ENCODE results near the gene AIFM2. TPM values are rescaled to one million over a fixed set of nuclear protein-coding genes. Genes with fewer than 3 reads are reported as not detected.
A peak's percentile ranks its signal among the peaks of the same experiment; 100 is the strongest.
"Not testable (repeated sequence)": the region's sequence is repeated elsewhere in the genome, so short reads cannot be mapped to it uniquely, and the experiment has no call there.

Gene AIFM2
- total RNA-seq, 2 experiments from 2014 or later: 7.2 to 7.5 TPM

- H3K4me3 Mint-ChIP-seq: peak overlapping the region; percentile 78
- H3K27ac Mint-ChIP-seq: peak overlapping the region; percentile 86
- POLR2A ChIA-PET: interaction anchor here (0.7 to 2.8 kb wide), 4 partner anchors 23 to 78 kb away, joined by 3 to 22 read pairs (median 9); partner anchors contain the start of genes SAR1A and TYSND1
- H3K36me3 Mint-ChIP-seq (ENCODE audit: low read depth): peaks cover 20% of the 10 kb centered on the region
- CTCF ChIA-PET: interaction anchor here (0.7 to 7.6 kb wide), 9 partner anchors 8 to 684 kb away, joined by 3 to 105 read pairs (median 8); partner anchors contain the start of gene TYSND1
- H3K9me3 Mint-ChIP-seq (ENCODE audit: insufficient read depth): no peaks in the 10 kb centered on the region
- DNase-seq (no peak), ATAC-seq (peak; percentile 32)
- H3K4me1 Mint-ChIP-seq (ENCODE audit: low read depth): peaks cover 46% of the 10 kb centered on the region
- peaks cover 3% of the 10 kb centered on the region for H3K27me3 Mint-ChIP-seq (ENCODE audit: low read depth)
These were observed 40.3 kb downstream of the AIFM2 start for GRCh38 chr10:70092389-70092718.

- Mint-ChIP-seq H3K27ac (no peak overlapping the region), H3K36me3 (ENCODE audit: low read depth) (peaks cover 16% of the 10 kb centered on the region), H3K27me3 (ENCODE audit: low read depth) (peaks cover 8% of the 10 kb centered on the region), H3K4me1 (ENCODE audit: low read depth) (peaks cover 41% of the 10 kb centered on the region), H3K9me3 (ENCODE audit: insufficient read depth) (no peaks in the 10 kb centered on the region), H3K4me3 (no peak overlapping the region)
- ATAC-seq (no peak), DNase-seq (no peak)
- ChIA-PET POLR2A (no interaction called here), CTCF (interaction anchor here (2.2 to 3.2 kb wide), 2 partner anchors 26 to 56 kb away, joined by 7 to 33 read pairs; partner anchors contain the start of gene TYSND1)
These were observed 41.7 kb downstream of the AIFM2 start for GRCh38 chr10:70090951-70091350.

GRCh38 chr10:70090013-70090412 is 42.6 kb downstream of the AIFM2 start:
- CTCF ChIA-PET: interaction anchor here (2.2 kb wide), 1 partner anchor 26 kb away, joined by 7 read pairs; no protein-coding TSS in a partner anchor
- no peak for ATAC-seq

DNA sequence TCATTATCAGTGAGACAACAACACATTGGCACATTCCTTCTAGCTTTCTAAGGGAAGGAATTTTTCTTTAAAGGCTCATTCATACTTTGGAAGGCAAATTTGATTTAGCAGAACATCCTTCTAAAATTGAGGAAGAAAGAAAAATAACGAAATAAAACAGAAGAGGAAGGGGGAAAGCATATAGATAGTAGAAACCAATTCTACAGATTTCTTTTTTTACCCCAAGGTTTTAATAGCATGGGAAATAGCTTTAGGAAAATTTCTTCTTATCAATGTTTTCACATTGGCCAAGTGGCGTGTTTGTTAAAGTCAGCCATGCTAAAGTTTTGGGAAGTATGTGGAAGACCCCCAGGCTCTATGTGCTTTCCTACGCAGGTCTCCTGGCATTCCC is 44.3 kb downstream of the AIFM2 start:
- ChIA-PET CTCF (no interaction called here), POLR2A (no interaction called here)
- peaks cover 11% of the 10 kb centered on the region for H3K27me3 Mint-ChIP-seq (ENCODE audit: low read depth)
- no peak overlapping the region for H3K4me3 Mint-ChIP-seq
- ATAC-seq (no peak), DNase-seq (no peak)
- no peaks in the 10 kb centered on the region for H3K36me3 Mint-ChIP-seq (ENCODE audit: low read depth)
- H3K27ac Mint-ChIP-seq: no peak overlapping the region
- H3K4me1 Mint-ChIP-seq (ENCODE audit: low read depth): peaks cover 20% of the 10 kb centered on the region
- no peaks in the 10 kb centered on the region for H3K9me3 Mint-ChIP-seq (ENCODE audit: insufficient read depth)

More at GRCh38 chr10:70090013-70090412, 42.6 kb downstream of the AIFM2 start:
- H3K36me3 Mint-ChIP-seq (ENCODE audit: low read depth): peaks cover 11% of the 10 kb centered on the region
- H3K9me3 Mint-ChIP-seq (ENCODE audit: insufficient read depth): no peaks in the 10 kb centered on the region
- H3K4me3 Mint-ChIP-seq: no peak overlapping the region
- H3K27ac Mint-ChIP-seq: no peak overlapping the region
- H3K27me3 Mint-ChIP-seq (ENCODE audit: low read depth): peaks cover 8% of the 10 kb centered on the region
- DNase-seq: no peak
- peaks cover 36% of the 10 kb centered on the region for H3K4me1 Mint-ChIP-seq (ENCODE audit: low read depth)
- POLR2A ChIA-PET: no interaction called here

DNA sequence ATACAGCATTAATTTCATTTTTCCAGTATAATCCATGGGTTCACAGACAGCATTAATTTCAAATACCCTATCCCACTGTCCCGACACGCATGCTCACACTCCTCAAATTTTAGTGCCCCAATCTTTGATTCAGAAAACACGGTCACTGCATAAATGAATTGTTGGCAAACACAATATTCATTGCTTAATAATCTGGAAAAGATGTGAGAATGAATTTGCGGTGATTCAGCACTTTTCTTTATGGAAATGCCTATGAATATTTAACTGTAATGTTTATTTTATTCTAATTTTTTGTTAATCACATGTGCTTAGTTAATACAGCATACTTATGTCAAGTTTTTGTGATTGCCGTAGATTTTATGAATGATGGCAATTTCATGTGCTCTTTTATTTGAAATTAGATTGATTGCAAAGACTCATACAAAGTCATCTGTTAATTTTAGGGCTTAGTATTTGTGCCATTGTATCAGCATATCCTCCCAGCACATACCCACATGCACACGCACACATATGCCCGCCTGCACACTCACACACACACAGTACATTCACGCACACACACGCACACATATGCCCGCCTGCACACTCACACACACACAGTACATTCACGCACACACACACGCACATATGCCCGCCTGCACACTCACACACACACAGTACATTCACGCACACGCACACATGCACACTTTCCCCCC is 44.9 kb downstream of the AIFM2 start:
- Mint-ChIP-seq H3K36me3 (ENCODE audit: low read depth) (no peaks in the 10 kb centered on the region), H3K9me3 (ENCODE audit: insufficient read depth) (no peaks in the 10 kb centered on the region), H3K27me3 (ENCODE audit: low read depth) (peaks cover 11% of the 10 kb centered on the region), H3K4me3 (no peak overlapping the region), H3K27ac (no peak overlapping the region), H3K4me1 (ENCODE audit: low read depth) (peaks cover 15% of the 10 kb centered on the region)
- ATAC-seq (no peak), DNase-seq (no peak)
- ChIA-PET POLR2A (no interaction called here), CTCF (interaction anchor here (1.4 kb wide), 1 partner anchor 9 kb away, joined by 4 read pairs; no protein-coding TSS in a partner anchor)

DNA sequence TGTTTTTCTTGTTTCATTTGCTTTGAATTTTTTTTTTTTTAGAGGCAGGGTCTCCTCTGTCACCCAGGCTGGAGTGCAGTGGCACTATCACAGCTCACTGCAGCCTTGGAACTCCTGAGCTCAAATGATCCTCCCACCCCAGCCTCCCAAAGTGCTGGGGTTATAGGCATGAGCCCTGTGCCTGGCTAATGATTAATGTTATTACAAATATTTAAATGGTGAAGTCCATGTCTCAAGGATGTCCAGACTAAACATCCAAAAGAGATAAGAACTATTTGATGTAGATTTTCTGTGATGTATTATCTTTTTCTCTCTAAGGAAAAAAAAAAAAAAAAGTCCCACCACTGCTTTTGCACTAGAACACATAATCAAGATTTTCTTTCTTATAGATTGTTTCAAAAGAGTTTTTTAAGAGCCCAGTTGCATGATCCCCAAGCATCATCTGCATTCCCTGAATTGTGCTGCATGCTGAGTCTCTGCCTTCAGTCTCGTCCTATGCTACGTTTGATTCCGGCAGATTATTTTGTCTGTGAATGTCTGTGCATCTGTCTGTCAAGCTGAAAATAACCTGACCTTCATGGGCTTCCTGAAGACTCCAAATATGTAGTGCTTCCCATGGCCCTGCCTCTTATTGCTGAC is 46.5 kb downstream of the AIFM2 start:
- Mint-ChIP-seq H3K36me3 (ENCODE audit: low read depth) (no peaks in the 10 kb centered on the region), H3K27me3 (ENCODE audit: low read depth) (peaks cover 11% of the 10 kb centered on the region), H3K4me1 (ENCODE audit: low read depth) (peaks cover 2% of the 10 kb centered on the region), H3K27ac (no peak overlapping the region), H3K9me3 (ENCODE audit: insufficient read depth) (no peaks in the 10 kb centered on the region), H3K4me3 (no peak overlapping the region)
- no peak for ATAC-seq
- no peak for DNase-seq
- ChIA-PET POLR2A (no interaction called here), CTCF (interaction anchor here (0.8 to 2.9 kb wide), 4 partner anchors 10 to 60 kb away, joined by 4 to 19 read pairs (median 8); partner anchors contain the start of gene TYSND1)

DNA sequence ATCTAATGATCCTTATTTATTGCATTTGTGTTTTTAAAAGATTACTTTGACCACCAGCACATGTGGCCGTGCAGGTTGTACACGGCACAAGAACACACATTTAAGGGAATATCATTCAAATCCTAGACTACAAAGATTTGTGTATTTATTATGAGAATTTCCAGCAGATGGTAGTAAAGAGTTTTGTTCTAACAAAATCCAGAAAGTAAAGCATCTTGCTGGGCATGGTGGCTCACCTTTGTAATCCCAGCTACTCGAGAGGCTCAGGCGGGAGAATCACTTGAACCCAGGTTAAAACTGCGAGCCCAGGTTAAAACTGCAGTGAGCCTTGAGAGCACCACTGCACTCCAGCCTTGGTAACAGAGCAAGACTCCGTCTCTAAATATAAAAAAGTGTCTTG is 48.4 kb downstream of the AIFM2 start:
- DNase-seq (no peak), ATAC-seq (no peak)
- CTCF ChIA-PET: interaction anchor here (0.8 to 2.9 kb wide), 4 partner anchors 9 to 280 kb away, joined by 3 to 19 read pairs (median 9); partner anchors contain the start of gene TYSND1
- no peaks in the 10 kb centered on the region for H3K4me1 Mint-ChIP-seq (ENCODE audit: low read depth)
- peaks cover 11% of the 10 kb centered on the region for H3K27me3 Mint-ChIP-seq (ENCODE audit: low read depth)
- no peaks in the 10 kb centered on the region for H3K9me3 Mint-ChIP-seq (ENCODE audit: insufficient read depth)
- H3K4me3 Mint-ChIP-seq: no peak overlapping the region
- no peak overlapping the region for H3K27ac Mint-ChIP-seq
- POLR2A ChIA-PET: no interaction called here
- H3K36me3 Mint-ChIP-seq (ENCODE audit: low read depth): no peaks in the 10 kb centered on the region

GRCh38 chr10:70080789-70081188 is 51.8 kb downstream of the AIFM2 start:
- DNase-seq; ATAC-seq; POLR2A ChIA-PET; H3K36me3 Mint-ChIP-seq (ENCODE audit: low read depth); H3K9me3 Mint-ChIP-seq (ENCODE audit: insufficient read depth); H3K4me3 Mint-ChIP-seq; H3K4me1 Mint-ChIP-seq (ENCODE audit: low read depth); H3K27me3 Mint-ChIP-seq (ENCODE audit: low read depth); H3K27ac Mint-ChIP-seq: not testable (repeated sequence)
- CTCF ChIA-PET: interaction anchor here (1.1 to 2.1 kb wide), 2 partner anchors 35 to 66 kb away, joined by 3 to 7 read pairs; partner anchors contain the start of gene TYSND1

DNA sequence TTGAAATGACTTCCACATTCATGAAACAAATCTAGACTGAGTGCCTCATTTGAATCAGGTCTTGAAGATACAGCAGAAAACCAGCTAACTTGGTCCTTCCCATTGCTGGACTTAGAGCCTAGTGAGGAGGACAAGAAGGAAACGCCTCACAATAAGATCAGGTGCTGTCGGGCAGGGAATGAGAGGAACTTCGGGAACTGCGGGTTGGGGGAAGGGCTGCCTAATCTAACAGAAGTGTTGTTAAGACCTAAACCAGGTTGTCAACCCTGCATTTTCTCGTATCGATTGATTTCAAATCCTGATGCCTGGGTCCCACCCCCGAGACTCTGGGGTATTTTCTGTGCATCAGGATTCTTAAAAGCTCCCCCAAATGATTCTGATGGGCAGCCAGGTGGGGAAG is 53.7 kb downstream of the AIFM2 start:
- Mint-ChIP-seq H3K27me3 (ENCODE audit: low read depth) (peaks cover 6% of the 10 kb centered on the region), H3K9me3 (ENCODE audit: insufficient read depth) (no peaks in the 10 kb centered on the region), H3K4me3 (no peak overlapping the region), H3K36me3 (ENCODE audit: low read depth) (no peaks in the 10 kb centered on the region), H3K4me1 (ENCODE audit: low read depth) (no peaks in the 10 kb centered on the region), H3K27ac (no peak overlapping the region)
- ChIA-PET CTCF (interaction anchor here (1.0 to 1.3 kb wide), 2 partner anchors 37 to 121 kb away, joined by 3 read pairs; no protein-coding TSS in a partner anchor), POLR2A (no interaction called here)
- ATAC-seq (no peak), DNase-seq (no peak)

- no peaks in the 10 kb centered on the region for H3K9me3 Mint-ChIP-seq (ENCODE audit: insufficient read depth)
- no peak overlapping the region for H3K4me3 Mint-ChIP-seq
- no peaks in the 10 kb centered on the region for H3K4me1 Mint-ChIP-seq (ENCODE audit: low read depth)
- H3K27ac Mint-ChIP-seq: no peak overlapping the region
- no peaks in the 10 kb centered on the region for H3K36me3 Mint-ChIP-seq (ENCODE audit: low read depth)
- CTCF ChIA-PET: interaction anchor here (1.0 to 1.3 kb wide), 2 partner anchors 38 to 120 kb away, joined by 3 read pairs; no protein-coding TSS in a partner anchor
- no peak for DNase-seq
- POLR2A ChIA-PET: no interaction called here
- ATAC-seq: no peak
- peaks cover 6% of the 10 kb centered on the region for H3K27me3 Mint-ChIP-seq (ENCODE audit: low read depth)
These were observed 54.3 kb downstream of the AIFM2 start for GRCh38 chr10:70078329-70078728.

DNA sequence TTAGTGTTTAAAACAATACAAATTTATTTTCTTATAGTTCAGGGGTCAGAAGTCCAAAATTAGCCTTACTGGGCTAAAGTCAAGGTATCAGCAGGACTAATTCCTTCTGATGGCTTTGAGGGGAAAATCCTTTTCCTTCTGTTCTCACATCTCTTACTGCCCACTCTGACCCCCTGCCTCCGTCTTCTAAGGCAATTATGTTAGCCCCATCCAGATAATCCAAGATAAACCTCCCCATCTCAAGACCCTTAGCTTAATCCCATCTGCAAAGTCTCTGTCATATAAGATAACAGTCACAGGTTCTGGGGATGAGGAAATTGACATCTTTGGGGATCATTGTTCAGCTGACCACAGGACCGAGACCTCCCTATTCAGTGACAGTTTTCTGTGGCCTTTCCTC is 57.7 kb downstream of the AIFM2 start:
- Mint-ChIP-seq H3K27ac (no peak overlapping the region), H3K4me1 (ENCODE audit: low read depth) (no peaks in the 10 kb centered on the region), H3K27me3 (ENCODE audit: low read depth) (peaks cover 8% of the 10 kb centered on the region), H3K9me3 (ENCODE audit: insufficient read depth) (no peaks in the 10 kb centered on the region), H3K36me3 (ENCODE audit: low read depth) (no peaks in the 10 kb centered on the region), H3K4me3 (no peak overlapping the region)
- DNase-seq (no peak), ATAC-seq (no peak)
- ChIA-PET CTCF (no interaction called here), POLR2A (no interaction called here)

GRCh38 chr10:70074165-70074564 is 58.5 kb downstream of the AIFM2 start:
- Mint-ChIP-seq H3K36me3 (ENCODE audit: low read depth) (no peaks in the 10 kb centered on the region), H3K4me3 (no peak overlapping the region), H3K9me3 (ENCODE audit: insufficient read depth) (no peaks in the 10 kb centered on the region), H3K4me1 (ENCODE audit: low read depth) (no peaks in the 10 kb centered on the region), H3K27ac (no peak overlapping the region), H3K27me3 (ENCODE audit: low read depth) (peaks cover 8% of the 10 kb centered on the region)
- no peak for DNase-seq
- ChIA-PET POLR2A (no interaction called here), CTCF (no interaction called here)
- no peak for ATAC-seq

Measured in activated CD8-positive, alpha-beta T cell treated with anti-CD3 and anti-CD28 coated beads, Interleukin-2, amount 10 ng/mL, durations not matched to agents 7 days and 5 days (primary cell).